Activated CD4-positive, alpha-beta T cell treated with anti-CD3 and anti-CD28 coated beads, Interleukin-2, amount 50 U/mL, for 24 hours (primary cell): ENCODE results near the gene SLC15A1.

Source experiments
- DNase-seq, 2 donors: peaks; one replicate each; pipeline ENCODE4 v3.0.0-alpha.2; 2020; ENCODE audit warnings: low read depth in 1 of 2, low spot score in 1 of 2

Gene SLC15A1

DNA sequence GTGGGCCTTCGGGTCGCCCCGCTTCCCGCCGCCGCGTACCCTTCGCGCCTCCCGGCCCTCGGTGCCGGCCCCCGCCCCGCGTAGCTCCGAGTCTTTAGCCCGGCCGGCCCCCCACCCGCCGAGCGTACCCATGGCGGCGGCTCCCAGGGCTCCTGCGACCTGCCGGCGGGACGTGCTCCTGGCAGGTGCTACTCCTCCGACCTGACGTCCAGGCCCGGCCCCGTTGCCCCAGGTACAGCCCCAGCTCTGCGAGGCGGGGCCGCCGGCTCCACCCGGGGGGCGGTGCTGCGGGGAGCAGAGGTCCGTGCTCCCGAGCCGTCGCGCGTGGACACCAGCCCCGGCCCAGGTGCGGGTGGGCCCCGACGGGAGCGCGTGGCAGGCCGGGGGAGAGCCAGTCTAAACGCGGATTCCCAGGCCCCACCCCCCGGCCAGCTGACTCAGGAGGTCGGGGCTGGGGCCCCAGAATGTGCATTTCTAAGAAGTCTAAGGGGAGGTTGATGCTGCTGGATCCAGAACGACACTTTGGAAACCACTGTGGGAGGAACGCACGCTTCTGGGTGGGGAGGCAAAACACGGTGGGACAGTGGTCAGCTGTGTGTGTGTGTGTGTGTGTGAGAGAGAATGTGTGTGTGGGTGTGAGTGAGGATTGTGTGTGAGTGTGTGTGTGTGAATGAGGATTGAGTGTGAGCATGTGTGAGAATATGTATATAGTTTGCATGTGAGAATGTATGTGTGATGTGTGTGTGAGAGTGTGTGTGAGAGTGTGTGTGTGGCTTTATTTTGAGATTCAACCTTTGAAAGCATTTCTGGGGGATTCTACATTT, at the start of gene SLC15A1:
SLC15A1 (minus strand) TSS at position 206 of the 824 bp plus-strand sequence; CDS start at position 132, 74 bp downstream.
- no peak for DNase-seq

DNA sequence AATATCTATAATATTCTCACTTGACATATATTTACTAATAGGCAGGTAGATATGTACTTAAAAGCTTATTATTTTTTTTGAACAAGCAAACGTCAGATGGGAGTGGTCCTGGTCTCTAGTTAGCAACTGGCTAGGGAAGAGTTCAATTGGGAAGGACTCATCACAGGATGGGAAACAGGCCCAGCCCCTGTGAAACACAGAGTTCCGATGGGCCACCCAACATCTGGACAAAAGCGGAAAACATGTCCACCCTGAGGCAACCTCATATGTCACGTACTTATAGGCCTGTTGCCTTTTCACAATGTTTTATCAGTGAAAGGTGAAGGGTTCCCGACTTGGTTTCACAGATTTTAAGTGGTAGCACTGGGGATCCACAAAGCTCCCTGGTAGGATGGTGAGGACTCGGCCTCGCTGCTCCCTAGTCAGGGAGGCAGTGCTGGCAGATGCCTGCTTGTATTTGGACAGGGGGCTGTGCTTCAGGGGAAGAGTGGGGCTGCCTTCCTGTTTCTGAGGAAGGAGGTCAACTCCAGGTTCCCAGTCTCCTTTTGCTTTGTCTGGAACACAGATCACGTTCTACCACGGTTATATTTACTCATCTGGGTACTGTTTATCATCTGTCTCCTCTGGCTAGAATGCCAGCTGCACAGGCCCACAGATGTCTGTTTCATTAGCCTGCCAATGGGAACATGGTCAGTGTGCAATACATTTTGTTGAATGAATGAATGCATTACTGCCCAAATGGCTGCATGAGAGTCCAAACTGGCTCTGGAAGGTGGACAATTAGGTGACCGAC, 49.4 kb upstream of the SLC15A1 start:
- no peak for DNase-seq

DNA sequence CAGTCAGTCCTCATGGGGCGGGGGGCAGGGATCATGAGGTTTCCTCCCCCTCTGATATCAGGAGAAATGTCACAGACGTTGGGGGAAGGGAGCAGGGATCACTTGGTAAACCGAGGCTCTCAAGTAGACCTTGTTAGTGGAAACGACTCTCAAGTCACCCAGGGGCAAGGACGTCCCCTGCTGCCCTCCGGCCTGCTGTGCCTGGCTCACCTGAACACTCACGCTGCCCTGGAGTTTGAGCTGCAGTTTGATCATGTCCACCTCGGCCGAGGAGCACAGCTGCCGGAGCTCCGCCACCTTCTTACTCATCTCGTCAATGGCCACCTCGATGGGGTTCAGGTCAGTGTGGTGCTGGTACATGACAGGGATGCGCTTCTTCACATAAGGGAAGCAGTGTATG, 47.6 kb upstream of the SLC15A1 start:
- no peak for DNase-seq

DNA sequence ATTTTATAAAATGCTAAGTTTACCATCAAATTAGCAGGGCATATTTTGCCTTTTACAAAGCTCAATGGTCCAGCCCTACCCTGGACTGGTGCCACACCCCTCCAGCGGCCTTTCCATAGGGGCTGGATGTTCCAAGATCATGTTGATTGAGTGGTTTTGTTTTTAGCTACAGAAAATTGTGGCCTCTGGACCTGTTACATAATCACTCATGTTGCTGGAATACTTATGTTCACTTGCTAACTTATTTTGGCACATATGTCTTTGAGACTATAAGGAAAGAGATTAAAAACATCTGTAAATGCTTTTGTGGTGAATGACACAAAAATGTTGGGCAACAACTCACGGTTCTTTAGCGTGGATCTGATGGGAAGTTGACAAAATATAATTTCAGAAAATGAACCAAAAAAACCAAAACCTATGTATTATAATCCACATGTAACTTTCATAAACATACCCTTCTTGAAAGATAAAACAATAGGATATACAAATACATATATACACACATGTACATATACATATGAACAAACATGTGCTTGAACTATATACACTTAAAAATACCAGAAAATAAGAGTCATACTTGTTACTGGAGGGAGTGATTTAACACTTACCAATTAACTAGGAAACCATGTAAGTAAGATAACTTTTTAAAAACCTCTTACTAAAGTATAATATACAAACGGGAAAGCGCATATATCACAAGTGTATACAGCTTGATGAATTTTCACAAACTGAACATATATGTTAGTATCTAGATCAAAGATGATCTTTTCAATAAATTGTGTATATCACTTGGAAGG, 46.6 kb upstream of the SLC15A1 start:
- DNase-seq, result no peak

- no peak for DNase-seq
These were observed 45.0 kb upstream of the SLC15A1 start for GRCh38 chr13:98797456-98797855.

DNA sequence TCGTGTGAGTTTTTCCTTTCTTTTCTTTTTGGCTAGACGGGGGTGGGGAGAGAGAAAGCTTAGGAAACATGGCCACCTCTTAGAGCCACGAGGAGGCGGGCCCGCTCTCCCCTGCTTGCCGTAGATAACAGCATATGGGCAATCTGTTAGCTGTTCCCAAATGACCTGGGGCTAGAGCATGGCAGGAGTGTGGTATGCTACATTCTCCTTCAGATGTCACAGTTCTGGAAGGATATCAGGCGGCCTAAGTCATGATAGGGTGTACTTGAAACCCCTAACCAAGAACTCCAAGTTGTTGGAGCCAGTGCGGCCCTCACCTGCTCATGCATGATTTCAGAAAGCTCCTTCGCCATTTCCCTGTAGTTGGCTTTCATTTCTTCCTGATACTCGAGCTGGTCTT, 44.3 kb upstream of the SLC15A1 start:
- DNase-seq, result no peak

DNA sequence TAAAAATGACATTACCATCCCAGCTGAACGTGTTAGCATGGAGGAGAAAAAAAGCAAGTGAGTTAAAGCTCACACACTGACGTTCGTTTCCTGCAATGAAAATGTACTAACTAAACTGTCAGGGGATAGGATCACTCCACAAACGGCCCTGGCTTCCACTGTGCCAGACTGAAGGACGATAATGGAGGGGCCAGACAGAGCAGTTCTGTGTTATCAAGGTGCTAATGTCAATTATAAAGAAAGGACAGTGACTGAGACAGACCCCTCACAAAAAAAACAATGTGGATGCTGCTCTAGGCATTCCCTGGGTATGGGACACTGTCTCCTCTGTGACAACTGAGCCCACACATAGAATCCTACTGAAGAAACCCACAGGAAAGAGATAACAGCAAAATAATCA, 43.7 kb upstream of the SLC15A1 start:
- no peak for DNase-seq

DNA sequence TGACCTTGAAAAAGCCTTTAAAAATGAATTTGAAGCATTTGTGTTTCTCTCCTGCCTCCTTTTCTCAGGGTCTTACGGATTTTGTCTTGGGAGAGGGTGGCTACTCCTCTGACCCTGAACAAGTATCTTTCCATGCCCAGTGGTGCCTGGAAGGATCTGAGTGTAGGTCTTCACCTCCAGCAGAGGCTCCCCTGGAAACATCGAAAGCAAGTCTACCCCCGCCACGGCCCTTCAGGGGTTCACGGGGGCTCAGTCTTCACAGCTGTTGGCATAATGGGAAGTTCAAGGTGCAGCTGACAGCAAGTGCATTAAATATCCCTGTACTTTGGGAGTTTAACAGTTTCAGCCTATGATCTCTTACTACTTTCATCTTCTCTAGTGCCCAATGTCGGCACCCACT, 42.7 kb upstream of the SLC15A1 start:
- no peak for DNase-seq

DNA sequence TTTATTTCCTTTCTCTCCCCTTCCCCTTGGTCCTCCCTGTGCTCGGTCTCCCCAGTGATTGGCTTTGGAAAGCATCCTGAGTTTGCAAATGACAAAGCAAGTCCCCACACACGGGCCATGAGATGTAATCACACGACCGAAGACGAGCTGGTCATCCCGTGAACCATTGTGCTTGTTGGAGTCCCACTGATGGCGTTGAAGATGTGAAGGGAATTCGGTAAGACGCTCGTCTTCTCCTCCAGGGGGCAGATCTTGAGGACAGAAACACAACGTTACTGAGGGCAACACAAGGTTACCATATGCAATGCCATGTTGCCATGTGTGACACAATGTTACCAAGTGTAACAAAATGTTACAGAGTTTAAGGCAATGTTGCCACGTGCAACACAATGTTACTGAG, 42.0 kb upstream of the SLC15A1 start:
- DNase-seq, result no peak

- no peak for DNase-seq
These were observed 40.5 kb upstream of the SLC15A1 start for GRCh38 chr13:98792785-98793495.

DNA sequence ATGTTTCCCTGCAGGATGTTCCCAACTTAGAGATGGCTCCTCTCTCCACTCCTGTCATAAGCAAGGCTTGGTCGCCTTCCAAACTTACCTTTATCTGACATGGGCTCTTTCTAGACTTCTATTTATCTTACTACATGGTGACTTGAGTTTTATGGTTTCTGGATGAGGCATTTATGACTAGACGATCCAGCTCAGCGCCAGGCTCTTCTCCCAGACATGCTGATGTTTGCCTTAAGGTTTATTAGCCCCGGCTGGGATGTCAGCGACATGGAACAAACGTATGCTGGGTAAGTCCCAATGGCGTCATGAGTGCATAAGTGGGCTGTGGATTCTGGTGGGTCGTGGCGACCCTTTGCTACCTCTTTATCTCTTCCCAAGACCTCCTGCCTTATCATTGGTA, 39.8 kb upstream of the SLC15A1 start:
- DNase-seq, result no peak

DNA sequence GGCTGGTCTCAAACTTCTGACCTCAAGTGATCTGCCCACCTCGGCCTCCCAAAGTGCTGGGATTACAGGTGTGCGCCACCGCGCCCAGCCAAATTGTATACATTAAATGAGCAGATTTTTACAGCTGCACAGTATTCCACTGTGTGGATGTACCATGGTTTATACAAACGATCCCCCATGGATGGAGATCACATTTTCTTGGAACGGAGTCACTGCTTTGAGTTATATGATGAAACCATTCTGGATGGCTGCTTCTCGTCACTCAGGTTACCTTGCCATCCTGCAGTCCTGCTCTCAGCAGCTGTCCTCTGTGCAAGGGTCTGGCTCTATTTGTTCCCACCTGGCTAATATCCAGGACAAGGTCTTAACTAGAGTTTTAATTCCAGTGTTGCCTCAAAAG, 39.1 kb upstream of the SLC15A1 start:
- no peak for DNase-seq

DNA sequence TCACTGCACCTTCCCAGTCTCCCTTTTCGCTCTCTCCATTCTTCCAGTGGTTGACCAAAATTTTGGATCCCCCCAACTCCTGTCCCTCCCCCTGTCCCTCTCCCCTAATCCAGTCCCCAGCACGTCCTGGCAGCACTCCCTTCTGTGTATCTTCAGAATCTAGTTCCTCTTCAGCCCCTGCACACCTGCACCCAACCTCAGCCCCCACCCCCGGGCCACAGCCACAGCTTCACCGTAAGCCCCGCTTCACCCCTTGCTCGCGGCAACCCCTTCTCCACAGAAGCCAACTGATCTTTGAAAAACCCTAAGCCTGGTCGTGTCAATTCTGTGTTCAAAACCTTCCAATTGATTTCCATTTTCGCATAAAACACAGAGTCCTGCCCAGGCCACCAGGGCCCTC, 35.5 kb upstream of the SLC15A1 start:
- DNase-seq, result no peak

GRCh38 chr13:98787173-98787572, 34.7 kb upstream of the SLC15A1 start:
- DNase-seq, result no peak

GRCh38 chr13:98786023-98786422, 33.6 kb upstream of the SLC15A1 start:
- DNase-seq, result no peak

- DNase-seq, result no peak
These were observed 32.9 kb upstream of the SLC15A1 start for GRCh38 chr13:98785405-98785804.

DNA sequence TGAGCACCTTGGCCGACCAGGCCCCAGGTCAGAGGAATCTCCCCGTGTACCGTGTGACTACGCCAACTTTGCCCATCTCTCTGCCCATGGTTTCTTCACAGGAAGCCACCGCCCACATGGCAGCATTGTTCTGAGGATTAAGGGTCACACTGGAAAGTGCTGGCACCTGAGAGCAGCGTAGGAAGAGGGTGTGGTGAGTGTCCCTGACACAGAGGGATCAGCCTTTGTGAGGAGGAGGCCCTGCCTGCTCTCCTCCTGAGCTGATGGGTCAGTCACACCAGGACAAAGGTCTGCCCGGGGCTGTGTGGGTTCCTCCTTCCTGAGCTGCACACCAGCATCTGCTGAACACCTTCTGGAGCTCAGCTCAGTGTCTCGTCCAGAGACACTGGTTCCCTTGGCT, 32.2 kb upstream of the SLC15A1 start:
- no peak for DNase-seq

GRCh38 chr13:98783856-98784478, 31.5 kb upstream of the SLC15A1 start:
- no peak for DNase-seq

DNA sequence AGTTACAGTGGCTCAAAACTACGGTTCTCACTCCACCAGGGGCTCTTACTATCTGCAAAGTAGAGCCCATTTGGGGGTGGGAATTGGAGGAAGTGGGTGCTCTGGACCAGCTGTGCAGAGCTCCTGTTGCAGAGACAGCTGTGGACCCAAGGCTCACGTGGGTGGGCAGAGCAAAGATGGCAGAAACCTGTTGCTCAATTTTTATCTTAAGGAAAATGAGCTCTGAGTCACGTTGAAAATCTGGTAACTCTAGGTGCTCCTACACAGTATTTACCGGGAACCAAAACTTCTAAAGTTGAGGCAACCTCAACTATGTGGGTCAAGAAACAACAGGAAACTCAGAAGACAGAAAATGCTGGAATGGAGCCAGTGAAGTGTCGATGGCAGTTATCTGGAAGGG, 30.2 kb upstream of the SLC15A1 start:
- no peak for DNase-seq

- DNase-seq, result no peak
These were observed 29.4 kb upstream of the SLC15A1 start for GRCh38 chr13:98781905-98782304.

- no peak for DNase-seq
These were observed 29.0 kb upstream of the SLC15A1 start for GRCh38 chr13:98781470-98781869.
